Measurements from ENCODE around the gene CD47.
A peak's percentile ranks its signal among the peaks of the same experiment; 100 is the strongest.

The CD47 gene

GRCh38 chr3:108088146-108088545, 2.7 kb downstream of the CD47 start:
- DNase-seq (ENCODE audit: low spot score) = peak; percentile 25
- TF ChIP-seq CTCF (IDR thresholded peaks at IDR 0.05; ENCODE audit: extremely low read depth, insufficient read depth, missing control alignments) = no peak
- in situ Hi-C loops (cut with MboI; ENCODE audit: low pct_unique_long_range_greater_than_20kb, low sequenced_read_pairs, unreplicated experiment) = no loop called here

- in situ Hi-C loops (cut with MboI; ENCODE audit: low pct_unique_long_range_greater_than_20kb, low sequenced_read_pairs, unreplicated experiment) = no loop called here
- no peak for DNase-seq (ENCODE audit: low spot score)
- TF ChIP-seq CTCF (IDR thresholded peaks at IDR 0.05; ENCODE audit: extremely low read depth, insufficient read depth, missing control alignments) = no peak
Observed at GRCh38 chr3:108086653-108087052, 4.2 kb downstream of the CD47 start.

GRCh38 chr3:108085810-108086350, 5.0 kb downstream of the CD47 start:
- DNase-seq (ENCODE audit: low spot score) = no peak
- in situ Hi-C loops (cut with MboI; ENCODE audit: low pct_unique_long_range_greater_than_20kb, low sequenced_read_pairs, unreplicated experiment) = no loop called here
- TF ChIP-seq CTCF (IDR thresholded peaks at IDR 0.05; ENCODE audit: extremely low read depth, insufficient read depth, missing control alignments) = no peak

GRCh38 chr3:108085370-108085769, 5.5 kb downstream of the CD47 start:
- in situ Hi-C loops (cut with MboI; ENCODE audit: low pct_unique_long_range_greater_than_20kb, low sequenced_read_pairs, unreplicated experiment) = no loop called here
- DNase-seq (ENCODE audit: low spot score) = no peak
- TF ChIP-seq CTCF (IDR thresholded peaks at IDR 0.05; ENCODE audit: extremely low read depth, insufficient read depth, missing control alignments) = no peak

- DNase-seq (ENCODE audit: low spot score) = no peak
- in situ Hi-C loops (cut with MboI; ENCODE audit: low pct_unique_long_range_greater_than_20kb, low sequenced_read_pairs, unreplicated experiment) = no loop called here
- no peak for TF ChIP-seq CTCF (IDR thresholded peaks at IDR 0.05; ENCODE audit: extremely low read depth, insufficient read depth, missing control alignments)
Observed at GRCh38 chr3:108079877-108080276, 11.0 kb downstream of the CD47 start.

- no peak for DNase-seq (ENCODE audit: low spot score)
- in situ Hi-C loops (cut with MboI; ENCODE audit: low pct_unique_long_range_greater_than_20kb, low sequenced_read_pairs, unreplicated experiment) = no loop called here
- no peak for TF ChIP-seq CTCF (IDR thresholded peaks at IDR 0.05; ENCODE audit: extremely low read depth, insufficient read depth, missing control alignments)
Observed at GRCh38 chr3:108079043-108079442, 11.8 kb downstream of the CD47 start.

GRCh38 chr3:108076564-108076963, 14.3 kb downstream of the CD47 start:
- DNase-seq (ENCODE audit: low spot score) = no peak
- in situ Hi-C loops (cut with MboI; ENCODE audit: low pct_unique_long_range_greater_than_20kb, low sequenced_read_pairs, unreplicated experiment) = no loop called here
- TF ChIP-seq CTCF (IDR thresholded peaks at IDR 0.05; ENCODE audit: extremely low read depth, insufficient read depth, missing control alignments) = no peak
